ENCODE results near the gene SEPTIN12. TPM values are rescaled to one million over a fixed set of nuclear protein-coding genes. Genes with fewer than 3 reads are reported as not detected.

SEPTIN12 gene
- total and polyA plus RNA-seq, 11 donors: 0.32 TPM; not detected in 10

GRCh38 chr16:4826980-4827379, 38.8 kb upstream of the SEPTIN12 start:
- 48 to 69% (median 60%) methylated on average over 10 of the region's 10 CpGs for WGBS, 4 donors
- peak; percentile 74 to 86 (median 81) for ATAC-seq
- no peaks in the 10 kb centered on the region for H3K27me3 ChIP-seq
- H3K27ac ChIP-seq: peak overlapping the region; percentile 64 to 94 (median 84)
- intact Hi-C loops (cut with DNase I): no loop called here
- peaks cover 7 to 100% (median 94%) of the 10 kb centered on the region in 9 donors for H3K36me3 ChIP-seq
- H3K4me1 ChIP-seq: peaks cover 0 to 76% (median 28%) of the 10 kb centered on the region in 12 donors
- no peak overlapping the region for H3K4me3 ChIP-seq
- H3K9me3 ChIP-seq: no peaks in the 10 kb centered on the region
- DNase-seq: peak in 4 of 5 donors; percentile 62 to 79 (median 74)
- TF ChIP-seq POLR2A (IDR thresholded peaks at IDR 0.05) (no peak), CTCF (IDR thresholded peaks at IDR 0.05) (no peak)

DNA sequence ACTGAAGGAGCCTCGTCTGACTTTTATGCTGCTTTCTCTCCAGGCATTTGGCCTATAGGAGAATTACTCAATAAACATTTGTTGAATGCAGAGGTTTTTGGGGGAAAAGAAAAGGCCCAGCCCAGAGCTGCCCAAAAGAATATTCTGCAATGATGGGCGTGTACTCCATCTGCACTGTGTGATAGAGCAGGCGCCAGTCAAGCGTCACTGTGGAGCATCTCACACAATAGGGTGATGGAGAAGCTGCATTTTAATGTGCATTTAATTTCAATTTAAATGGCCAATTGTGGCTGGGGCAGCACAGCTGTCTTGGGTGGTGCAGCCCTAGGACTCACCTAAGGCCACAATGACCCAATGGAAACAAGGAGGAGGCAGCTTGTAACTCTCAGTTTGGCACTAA, 38.4 kb upstream of the SEPTIN12 start:
- Histone ChIP-seq H3K27ac (peak overlapping the region; percentile 64 to 94 (median 84)), H3K27me3 (no peaks in the 10 kb centered on the region), H3K4me3 (no peak overlapping the region), H3K4me1 (peaks cover 0 to 79% (median 30%) of the 10 kb centered on the region in 12 donors), H3K36me3 (peaks cover 3 to 100% (median 94%) of the 10 kb centered on the region in 9 donors), H3K9me3 (no peaks in the 10 kb centered on the region)
- ATAC-seq (peak in 2 of 4 donors; percentile 1 to 2), DNase-seq (no peak)
- WGBS, 4 donors: 75 to 83% (median 79%) methylated on average over 4 of the region's 4 CpGs
- no peak for TF ChIP-seq CTCF (IDR thresholded peaks at IDR 0.05)
- intact Hi-C loops (cut with DNase I): no loop called here

DNA sequence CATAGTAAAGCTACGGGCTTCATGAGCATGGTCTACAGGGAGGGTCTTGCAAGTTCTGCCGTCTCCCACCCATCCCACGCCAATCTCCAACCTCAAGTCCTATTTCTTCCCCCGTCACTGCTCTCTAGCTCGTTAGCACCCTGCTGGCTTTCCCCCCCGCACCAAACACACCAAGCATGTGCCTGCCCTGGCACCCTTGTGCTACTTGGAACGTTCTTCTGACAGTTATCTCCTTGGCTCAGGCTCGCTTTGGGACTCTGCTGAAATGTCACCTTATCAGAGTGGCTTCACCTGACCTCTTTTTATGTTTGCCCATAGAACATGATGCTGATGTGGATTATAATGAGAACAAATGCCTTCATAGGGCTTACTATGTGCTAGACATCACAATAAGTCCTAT, 37.1 kb upstream of the SEPTIN12 start:
- no peaks in the 10 kb centered on the region for H3K27me3 ChIP-seq
- no peak for TF ChIP-seq POLR2A (IDR thresholded peaks at IDR 0.05)
- no peak for TF ChIP-seq CTCF (IDR thresholded peaks at IDR 0.05)
- WGBS, 4 donors: 45 to 71% (median 64%) methylated on average over 8 of the region's 8 CpGs
- peaks cover 0 to 100% (median 94%) of the 10 kb centered on the region in 9 donors for H3K36me3 ChIP-seq
- peaks cover 0 to 80% (median 28%) of the 10 kb centered on the region in 12 donors for H3K4me1 ChIP-seq
- ATAC-seq: peak; percentile 31 to 75 (median 52)
- peak in 4 of 5 donors; percentile 39 to 80 (median 64) for DNase-seq
- peak overlapping the region; percentile 42 to 94 (median 84) for H3K27ac ChIP-seq
- intact Hi-C loops (cut with DNase I): no loop called here
- H3K9me3 ChIP-seq: no peaks in the 10 kb centered on the region
- H3K4me3 ChIP-seq: no peak overlapping the region

DNA sequence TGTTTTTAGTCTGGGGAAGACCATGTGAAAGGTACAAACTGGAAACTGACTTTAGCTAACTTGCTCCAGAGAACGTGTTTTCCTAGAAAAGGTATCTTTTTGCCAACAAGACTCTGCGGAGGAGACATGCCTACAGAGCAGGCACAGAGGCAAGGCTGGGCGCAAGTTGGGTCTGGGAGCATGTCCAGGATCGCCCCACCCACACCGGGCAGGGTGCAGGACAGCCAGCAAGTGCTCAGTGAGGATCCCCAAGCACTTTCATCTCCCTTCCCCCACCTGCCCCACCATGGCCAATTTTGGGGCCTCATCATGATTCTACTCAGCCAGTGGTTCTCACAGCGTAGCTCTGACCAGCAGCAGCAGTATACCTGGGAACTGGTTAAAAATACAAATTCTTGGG, 32.5 kb upstream of the SEPTIN12 start:
- Histone ChIP-seq H3K9me3 (no peaks in the 10 kb centered on the region), H3K4me1 (peaks cover 0 to 47% (median 8%) of the 10 kb centered on the region in 12 donors), H3K36me3 (peaks cover 0 to 100% (median 94%) of the 10 kb centered on the region in 9 donors), H3K4me3 (no peak overlapping the region), H3K27me3 (no peaks in the 10 kb centered on the region), H3K27ac (peak overlapping the region in 11 of 12 donors; percentile 28 to 94 (median 56))
- peak in 4 of 5 donors; percentile 33 to 67 (median 53) for DNase-seq
- intact Hi-C loops (cut with DNase I): no loop called here
- 59 to 69% (median 63%) methylated on average over 5 to 6 of the region's 6 CpGs for WGBS, 4 donors
- peak; percentile 65 to 80 (median 74) for ATAC-seq
- TF ChIP-seq POLR2A (IDR thresholded peaks at IDR 0.05): no peak
- no peak for TF ChIP-seq CTCF (IDR thresholded peaks at IDR 0.05)
